GM18858 (cell line): Measurements from ENCODE around the gene SAAL1.

Source experiments
- ATAC-seq: cut with Tn5 transposase; IDR thresholded peaks from one replicate; pipeline ENCODE4 v1.9.1; 2021; ENCODE audit not compliant: unreplicated experiment

SAAL1 gene

GRCh38 chr11:18088966-18089365, 16.9 kb downstream of the SAAL1 start:
- ATAC-seq, result no peak

- no peak for ATAC-seq
These were observed 17.5 kb downstream of the SAAL1 start for GRCh38 chr11:18088366-18088765.

- no peak for ATAC-seq
These were observed 24.3 kb downstream of the SAAL1 start for GRCh38 chr11:18081551-18081950.

GRCh38 chr11:18080451-18080850, 25.4 kb downstream of the SAAL1 start:
- ATAC-seq, result no peak

GRCh38 chr11:18078909-18079308, 27.0 kb downstream of the SAAL1 start:
- no peak for ATAC-seq

- ATAC-seq, result no peak
These were observed 30.4 kb downstream of the SAAL1 start for GRCh38 chr11:18075444-18075843.

- no peak for ATAC-seq
These were observed 34.7 kb downstream of the SAAL1 start for GRCh38 chr11:18071098-18071705.

- ATAC-seq, result no peak
These were observed 38.5 kb downstream of the SAAL1 start for GRCh38 chr11:18067372-18067771.

- no peak for ATAC-seq
These were observed 39.3 kb downstream of the SAAL1 start for GRCh38 chr11:18066626-18067025.

- no peak for ATAC-seq
These were observed 40.3 kb downstream of the SAAL1 start for GRCh38 chr11:18065572-18065971.

GRCh38 chr11:18064450-18065054, 41.3 kb downstream of the SAAL1 start:
- no peak for ATAC-seq

GRCh38 chr11:18063862-18064434, 41.9 kb downstream of the SAAL1 start:
- ATAC-seq, result no peak

- ATAC-seq, result no peak
These were observed 42.8 kb downstream of the SAAL1 start for GRCh38 chr11:18063125-18063524.

GRCh38 chr11:18061351-18061750, 44.5 kb downstream of the SAAL1 start:
- no peak for ATAC-seq

- ATAC-seq, result no peak
These were observed 49.2 kb downstream of the SAAL1 start for GRCh38 chr11:18056561-18057181.

- no peak for ATAC-seq
These were observed 51.3 kb downstream of the SAAL1 start for GRCh38 chr11:18054511-18055103.

- no peak for ATAC-seq
These were observed 55.0 kb downstream of the SAAL1 start for GRCh38 chr11:18050848-18051247.

- no peak for ATAC-seq
These were observed 59.6 kb downstream of the SAAL1 start, which contains the start of gene TPH1 for GRCh38 chr11:18046116-18046777. TSS of gene TPH1 (minus strand) at chr11:18046269. CDS start at chr11:18040762, 5,507 bp downstream.

GRCh38 chr11:18036456-18036855, 69.4 kb downstream of the SAAL1 start:
- no peak for ATAC-seq
